HTR-8/SVneo (cell line): ENCODE results near the gene STAT5B.

Experiments used
- DNase-seq: peaks from one replicate; pipeline ENCODE4 v3.0.0; 2011; ENCODE audit warnings: low spot score, mixed read lengths; ENCODE audit not compliant: insufficient read length
- FAIRE-seq: peaks from 2 replicates; lab custom pipeline; 2011; peaks lifted over from hg19 to GRCh38; lab: Jason Lieb, UNC

Gene STAT5B

GRCh38 chr17:42286411-42287221 is 10.4 kb upstream of the STAT5B start:
- DNase-seq: no peak
- no peak for FAIRE-seq

- FAIRE-seq: no peak
- DNase-seq: no peak
Measured at GRCh38 chr17:42285346-42286050, 9.3 kb upstream of the STAT5B start.

- FAIRE-seq: no peak
Measured at GRCh38 chr17:42284566-42284965, 8.4 kb upstream of the STAT5B start.

GRCh38 chr17:42284024-42284369 is 7.8 kb upstream of the STAT5B start:
- DNase-seq (no peak), FAIRE-seq (no peak)

More at GRCh38 chr17:42284566-42284965, 8.4 kb upstream of the STAT5B start:
- DNase-seq: no peak

- no peak for DNase-seq
- FAIRE-seq: no peak
Measured at GRCh38 chr17:42283241-42284023, 7.2 kb upstream of the STAT5B start.

GRCh38 chr17:42282478-42283080 is 6.4 kb upstream of the STAT5B start:
- no peak for DNase-seq
- no peak for FAIRE-seq

GRCh38 chr17:42281571-42282096 is 5.4 kb upstream of the STAT5B start:
- FAIRE-seq (no peak), DNase-seq (no peak)

- FAIRE-seq (no peak), DNase-seq (no peak)
Measured at GRCh38 chr17:42279776-42280630, 3.8 kb upstream of the STAT5B start.

- DNase-seq (no peak), FAIRE-seq (no peak)
Measured at GRCh38 chr17:42277342-42277712, 1.1 kb upstream of the STAT5B start.

GRCh38 chr17:42276609-42277341 is 584 bp upstream of the STAT5B start:
- FAIRE-seq: peak; percentile 20
- no peak for DNase-seq

- DNase-seq: no peak
- FAIRE-seq: peak; percentile 38
Measured at GRCh38 chr17:42275527-42276358, 448 bp downstream of the STAT5B start.

- FAIRE-seq (no peak), DNase-seq (no peak)
Measured at GRCh38 chr17:42274812-42275526, 1.2 kb downstream of the STAT5B start.

- FAIRE-seq (no peak), DNase-seq (no peak)
Measured at GRCh38 chr17:42274253-42274542, 2.0 kb downstream of the STAT5B start.

- no peak for FAIRE-seq
Measured at GRCh38 chr17:42273474-42274252, 2.5 kb downstream of the STAT5B start.

GRCh38 chr17:42272162-42272907 is 3.9 kb downstream of the STAT5B start:
- FAIRE-seq (no peak), DNase-seq (no peak)

More at GRCh38 chr17:42273474-42274252, 2.5 kb downstream of the STAT5B start:
- DNase-seq: no peak

GRCh38 chr17:42271779-42272035 is 4.5 kb downstream of the STAT5B start:
- FAIRE-seq (no peak), DNase-seq (no peak)
